Measurements from ENCODE around the gene TVP23B. TPM values are rescaled to one million over a fixed set of nuclear protein-coding genes. Genes with fewer than 3 reads are reported as not detected.
"Not testable (repeated sequence)": the region's sequence is repeated elsewhere in the genome, so short reads cannot be mapped to it uniquely, and the experiment has no call there.

Gene TVP23B
- total and polyA plus RNA-seq, 2 of the 13 experiments (the other 11 are each of a cell fraction or from before 2014, with no cell fraction given), result 45.1 to 66.5 TPM

DNA sequence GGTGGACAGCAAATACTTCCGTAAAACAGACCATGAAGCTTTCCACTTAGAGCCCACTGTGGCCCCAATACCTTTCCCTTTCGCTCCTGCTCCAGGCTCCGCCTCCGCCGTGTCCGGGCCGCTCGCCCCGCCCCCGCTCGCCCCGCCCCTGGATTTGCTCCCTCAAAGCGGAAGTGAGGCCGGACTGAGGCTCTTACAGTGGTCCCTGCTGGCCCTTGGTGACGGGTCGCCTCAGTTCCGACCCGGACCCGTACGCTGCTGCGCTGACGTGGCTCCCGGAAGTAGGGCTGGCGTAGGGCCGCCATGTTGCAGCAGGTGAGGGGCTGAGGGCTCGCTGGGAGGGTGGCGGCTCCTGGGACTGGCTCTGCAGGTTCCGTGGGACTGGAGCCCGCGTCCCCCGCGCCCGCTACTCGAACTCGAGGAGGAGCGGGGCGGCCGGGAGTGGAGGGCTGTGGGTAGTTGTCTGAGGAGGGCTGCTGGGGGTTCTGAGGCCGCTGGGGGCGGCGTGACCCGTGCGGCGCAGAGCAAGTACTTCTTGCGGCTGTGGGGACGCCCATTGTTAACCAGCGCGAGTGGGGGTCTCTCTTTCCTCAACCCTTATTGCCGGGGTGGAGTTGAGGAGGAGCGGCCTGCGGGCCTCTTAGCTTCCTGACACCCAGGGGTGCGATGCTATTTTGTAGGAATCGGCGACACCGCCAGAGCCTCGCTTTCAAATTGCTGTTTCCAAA is at the start of gene TVP23B (continued):
- TF ChIP-seq, protein P1, sequence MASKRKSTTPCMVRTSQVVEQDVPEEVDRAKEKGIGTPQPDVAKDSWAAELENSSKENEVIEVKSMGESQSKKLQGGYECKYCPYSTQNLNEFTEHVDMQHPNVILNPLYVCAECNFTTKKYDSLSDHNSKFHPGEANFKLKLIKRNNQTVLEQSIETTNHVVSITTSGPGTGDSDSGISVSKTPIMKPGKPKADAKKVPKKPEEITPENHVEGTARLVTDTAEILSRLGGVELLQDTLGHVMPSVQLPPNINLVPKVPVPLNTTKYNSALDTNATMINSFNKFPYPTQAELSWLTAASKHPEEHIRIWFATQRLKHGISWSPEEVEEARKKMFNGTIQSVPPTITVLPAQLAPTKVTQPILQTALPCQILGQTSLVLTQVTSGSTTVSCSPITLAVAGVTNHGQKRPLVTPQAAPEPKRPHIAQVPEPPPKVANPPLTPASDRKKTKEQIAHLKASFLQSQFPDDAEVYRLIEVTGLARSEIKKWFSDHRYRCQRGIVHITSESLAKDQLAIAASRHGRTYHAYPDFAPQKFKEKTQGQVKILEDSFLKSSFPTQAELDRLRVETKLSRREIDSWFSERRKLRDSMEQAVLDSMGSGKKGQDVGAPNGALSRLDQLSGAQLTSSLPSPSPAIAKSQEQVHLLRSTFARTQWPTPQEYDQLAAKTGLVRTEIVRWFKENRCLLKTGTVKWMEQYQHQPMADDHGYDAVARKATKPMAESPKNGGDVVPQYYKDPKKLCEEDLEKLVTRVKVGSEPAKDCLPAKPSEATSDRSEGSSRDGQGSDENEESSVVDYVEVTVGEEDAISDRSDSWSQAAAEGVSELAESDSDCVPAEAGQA (IDR thresholded peaks at IDR 0.05; ENCODE audit: low read depth), result peak; percentile 98
- TF ChIP-seq, protein P1 (CRISPR knock-in tag; IDR thresholded peaks at IDR 0.05; ENCODE audit: borderline replicate concordance), result not testable (repeated sequence)
- TF ChIP-seq, protein P2, sequence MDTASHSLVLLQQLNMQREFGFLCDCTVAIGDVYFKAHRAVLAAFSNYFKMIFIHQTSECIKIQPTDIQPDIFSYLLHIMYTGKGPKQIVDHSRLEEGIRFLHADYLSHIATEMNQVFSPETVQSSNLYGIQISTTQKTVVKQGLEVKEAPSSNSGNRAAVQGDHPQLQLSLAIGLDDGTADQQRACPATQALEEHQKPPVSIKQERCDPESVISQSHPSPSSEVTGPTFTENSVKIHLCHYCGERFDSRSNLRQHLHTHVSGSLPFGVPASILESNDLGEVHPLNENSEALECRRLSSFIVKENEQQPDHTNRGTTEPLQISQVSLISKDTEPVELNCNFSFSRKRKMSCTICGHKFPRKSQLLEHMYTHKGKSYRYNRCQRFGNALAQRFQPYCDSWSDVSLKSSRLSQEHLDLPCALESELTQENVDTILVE (CRISPR knock-in tag; IDR thresholded peaks at IDR 0.05), result 0 out of 2 replicates have a peak, but pooled peaks have one; percentile 40
- not testable (repeated sequence) for TF ChIP-seq SOX6 (IDR thresholded peaks at IDR 0.05); CREM (CRISPR knock-in tag; IDR thresholded peaks at IDR 0.05)
- TF ChIP-seq SOX6 (CRISPR knock-in tag; IDR thresholded peaks at IDR 0.05), result 0 out of 2 replicates have a peak, but pooled peaks have one; percentile 16
- TF ChIP-seq ZNF143 (CRISPR knock-in tag; IDR thresholded peaks at IDR 0.05), result peak; percentile 53; the same call in 1 of the 2 replicates
- TF ChIP-seq PITX1 (CRISPR knock-in tag; IDR thresholded peaks at IDR 0.05), result 0 out of 2 replicates have a peak, but pooled peaks have one; percentile 23
- TF ChIP-seq, protein P3, sequence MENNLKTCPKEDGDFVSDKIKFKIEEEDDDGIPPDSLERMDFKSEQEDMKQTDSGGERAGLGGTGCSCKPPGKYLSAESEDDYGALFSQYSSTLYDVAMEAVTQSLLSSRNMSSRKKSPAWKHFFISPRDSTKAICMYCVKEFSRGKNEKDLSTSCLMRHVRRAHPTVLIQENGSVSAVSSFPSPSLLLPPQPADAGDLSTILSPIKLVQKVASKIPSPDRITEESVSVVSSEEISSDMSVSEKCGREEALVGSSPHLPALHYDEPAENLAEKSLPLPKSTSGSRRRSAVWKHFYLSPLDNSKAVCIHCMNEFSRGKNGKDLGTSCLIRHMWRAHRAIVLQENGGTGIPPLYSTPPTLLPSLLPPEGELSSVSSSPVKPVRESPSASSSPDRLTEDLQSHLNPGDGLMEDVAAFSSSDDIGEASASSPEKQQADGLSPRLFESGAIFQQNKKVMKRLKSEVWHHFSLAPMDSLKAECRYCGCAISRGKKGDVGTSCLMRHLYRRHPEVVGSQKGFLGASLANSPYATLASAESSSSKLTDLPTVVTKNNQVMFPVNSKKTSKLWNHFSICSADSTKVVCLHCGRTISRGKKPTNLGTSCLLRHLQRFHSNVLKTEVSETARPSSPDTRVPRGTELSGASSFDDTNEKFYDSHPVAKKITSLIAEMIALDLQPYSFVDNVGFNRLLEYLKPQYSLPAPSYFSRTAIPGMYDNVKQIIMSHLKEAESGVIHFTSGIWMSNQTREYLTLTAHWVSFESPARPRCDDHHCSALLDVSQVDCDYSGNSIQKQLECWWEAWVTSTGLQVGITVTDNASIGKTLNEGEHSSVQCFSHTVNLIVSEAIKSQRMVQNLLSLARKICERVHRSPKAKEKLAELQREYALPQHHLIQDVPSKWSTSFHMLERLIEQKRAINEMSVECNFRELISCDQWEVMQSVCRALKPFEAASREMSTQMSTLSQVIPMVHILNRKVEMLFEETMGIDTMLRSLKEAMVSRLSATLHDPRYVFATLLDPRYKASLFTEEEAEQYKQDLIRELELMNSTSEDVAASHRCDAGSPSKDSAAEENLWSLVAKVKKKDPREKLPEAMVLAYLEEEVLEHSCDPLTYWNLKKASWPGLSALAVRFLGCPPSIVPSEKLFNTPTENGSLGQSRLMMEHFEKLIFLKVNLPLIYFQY (CRISPR knock-in tag; IDR thresholded peaks at IDR 0.05; ENCODE audit: borderline replicate concordance), result peak; percentile 85; the same call in 1 of the 2 replicates
- peak; percentile 75; the same call in 1 of the 2 replicates for TF ChIP-seq ZNF788 (CRISPR knock-in tag; IDR thresholded peaks at IDR 0.05; ENCODE audit: borderline replicate concordance)
- TF ChIP-seq, protein P4, sequence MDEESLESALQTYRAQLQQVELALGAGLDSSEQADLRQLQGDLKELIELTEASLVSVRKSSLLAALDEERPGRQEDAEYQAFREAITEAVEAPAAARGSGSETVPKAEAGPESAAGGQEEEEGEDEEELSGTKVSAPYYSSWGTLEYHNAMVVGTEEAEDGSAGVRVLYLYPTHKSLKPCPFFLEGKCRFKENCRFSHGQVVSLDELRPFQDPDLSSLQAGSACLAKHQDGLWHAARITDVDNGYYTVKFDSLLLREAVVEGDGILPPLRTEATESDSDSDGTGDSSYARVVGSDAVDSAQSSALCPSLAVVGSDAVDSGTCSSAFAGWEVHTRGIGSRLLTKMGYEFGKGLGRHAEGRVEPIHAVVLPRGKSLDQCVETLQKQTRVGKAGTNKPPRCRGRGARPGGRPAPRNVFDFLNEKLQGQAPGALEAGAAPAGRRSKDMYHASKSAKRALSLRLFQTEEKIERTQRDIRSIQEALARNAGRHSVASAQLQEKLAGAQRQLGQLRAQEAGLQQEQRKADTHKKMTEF (CRISPR knock-in tag; IDR thresholded peaks at IDR 0.05), result peak; percentile 68; the same call in 1 of the 2 replicates
- peak; percentile 40; the same call in 1 of the 2 replicates for TF ChIP-seq ZBTB7B (CRISPR knock-in tag; IDR thresholded peaks at IDR 0.05)
- 0 out of 2 replicates have a peak, but pooled peaks have one; percentile 43 for TF ChIP-seq SIX4 (CRISPR knock-in tag; IDR thresholded peaks at IDR 0.05)
- 0 out of 2 replicates have a peak, but pooled peaks have one; percentile 23 for TF ChIP-seq MXD4 (CRISPR knock-in tag; IDR thresholded peaks at IDR 0.05)
- 0 out of 2 replicates have a peak, but pooled peaks have one; percentile 33 for TF ChIP-seq TSC22D2 (CRISPR knock-in tag; IDR thresholded peaks at IDR 0.05; ENCODE audit: borderline replicate concordance)
- TF ChIP-seq ZNF160 (CRISPR knock-in tag; IDR thresholded peaks at IDR 0.05), result peak; percentile 78; the same call in 1 of the 2 replicates
- peak; percentile 79 for TF ChIP-seq CREM (IDR thresholded peaks at IDR 0.05)
